ENCODE measurements around the gene CACNA1C.
"Not testable (repeated sequence)": the region's sequence is repeated elsewhere in the genome, so short reads cannot be mapped to it uniquely, and the experiment has no call there.

CACNA1C gene

DNA sequence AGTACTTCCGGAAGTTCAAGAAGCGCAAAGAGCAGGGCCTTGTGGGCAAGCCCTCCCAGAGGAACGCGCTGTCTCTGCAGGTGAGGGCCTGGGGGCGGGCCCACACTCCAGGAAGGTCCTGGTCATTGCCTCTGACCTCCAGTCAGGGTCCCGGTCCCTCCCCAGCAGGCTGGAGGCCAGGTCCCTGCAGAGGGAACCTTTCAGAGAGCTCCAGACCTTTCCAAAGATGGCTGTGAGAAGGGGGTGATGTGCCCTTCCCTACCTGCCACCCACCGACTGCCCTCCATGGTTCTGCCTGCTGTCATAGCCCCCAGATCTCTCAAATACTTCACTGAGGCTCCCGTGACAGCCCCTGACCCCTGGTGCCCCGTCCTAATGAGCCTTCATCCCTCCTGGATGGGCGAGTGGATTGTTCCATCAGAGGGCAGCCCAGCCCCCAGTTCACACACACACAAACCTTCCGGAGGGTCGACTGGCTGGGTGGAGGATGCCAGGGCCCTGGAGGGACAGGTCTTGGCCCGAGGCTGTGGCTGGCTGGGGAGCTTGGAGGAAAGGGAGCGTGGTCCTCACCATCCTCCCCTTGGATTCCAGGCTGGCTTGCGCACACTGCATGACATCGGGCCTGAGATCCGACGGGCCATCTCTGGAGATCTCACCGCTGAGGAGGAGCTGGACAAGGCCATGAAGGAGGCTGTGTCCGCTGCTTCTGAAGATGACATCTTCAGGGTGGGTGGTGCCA, 624.5 kb downstream of the CACNA1C start:
- no peak for DNase-seq

DNA sequence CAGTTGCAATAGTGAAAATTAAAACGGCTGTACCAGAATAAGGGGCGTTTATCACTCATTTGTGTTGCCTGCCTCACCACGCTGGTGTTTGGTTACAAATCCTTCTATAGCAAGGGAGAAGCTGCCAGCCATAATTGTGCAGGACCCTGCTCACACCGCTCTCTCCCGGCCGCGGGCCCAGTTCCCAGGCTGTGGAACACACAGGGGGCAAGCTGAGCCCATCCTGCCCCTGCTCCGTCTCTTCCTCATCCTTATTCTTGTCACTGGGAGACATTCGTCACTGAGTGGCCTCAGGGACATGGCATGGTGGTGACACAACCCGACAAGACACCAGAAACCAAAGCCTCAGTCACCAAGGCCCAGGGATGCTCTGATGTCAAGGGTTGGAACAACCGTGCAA, 625.6 kb downstream of the CACNA1C start:
- no peak for DNase-seq

DNA sequence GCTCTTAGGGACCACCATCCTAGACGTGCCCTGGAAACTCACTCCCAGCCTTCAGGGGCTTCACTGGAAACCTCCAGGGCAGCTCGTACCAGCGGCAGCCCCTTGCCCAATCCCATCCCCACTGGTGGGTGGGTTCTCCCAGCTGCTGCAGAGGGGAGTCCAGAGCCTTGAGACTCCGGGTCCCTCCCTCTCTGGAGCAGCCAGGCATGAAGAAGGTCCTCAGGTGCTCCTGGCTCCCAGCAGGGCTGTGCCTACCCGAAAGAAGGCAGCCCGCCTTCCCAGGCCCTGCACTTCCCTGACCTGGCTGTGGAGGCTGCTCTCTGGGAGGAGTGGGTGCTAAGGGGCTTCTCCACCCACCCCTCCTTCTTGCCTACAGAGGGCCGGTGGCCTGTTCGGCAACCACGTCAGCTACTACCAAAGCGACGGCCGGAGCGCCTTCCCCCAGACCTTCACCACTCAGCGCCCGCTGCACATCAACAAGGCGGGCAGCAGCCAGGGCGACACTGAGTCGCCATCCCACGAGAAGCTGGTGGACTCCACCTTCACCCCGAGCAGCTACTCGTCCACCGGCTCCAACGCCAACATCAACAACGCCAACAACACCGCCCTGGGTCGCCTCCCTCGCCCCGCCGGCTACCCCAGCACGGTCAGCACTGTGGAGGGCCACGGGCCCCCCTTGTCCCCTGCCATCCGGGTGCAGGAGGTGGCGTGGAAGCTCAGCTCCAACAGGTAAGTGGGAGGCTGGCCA, 626.5 kb downstream of the CACNA1C start:
- no peak for DNase-seq

DNA sequence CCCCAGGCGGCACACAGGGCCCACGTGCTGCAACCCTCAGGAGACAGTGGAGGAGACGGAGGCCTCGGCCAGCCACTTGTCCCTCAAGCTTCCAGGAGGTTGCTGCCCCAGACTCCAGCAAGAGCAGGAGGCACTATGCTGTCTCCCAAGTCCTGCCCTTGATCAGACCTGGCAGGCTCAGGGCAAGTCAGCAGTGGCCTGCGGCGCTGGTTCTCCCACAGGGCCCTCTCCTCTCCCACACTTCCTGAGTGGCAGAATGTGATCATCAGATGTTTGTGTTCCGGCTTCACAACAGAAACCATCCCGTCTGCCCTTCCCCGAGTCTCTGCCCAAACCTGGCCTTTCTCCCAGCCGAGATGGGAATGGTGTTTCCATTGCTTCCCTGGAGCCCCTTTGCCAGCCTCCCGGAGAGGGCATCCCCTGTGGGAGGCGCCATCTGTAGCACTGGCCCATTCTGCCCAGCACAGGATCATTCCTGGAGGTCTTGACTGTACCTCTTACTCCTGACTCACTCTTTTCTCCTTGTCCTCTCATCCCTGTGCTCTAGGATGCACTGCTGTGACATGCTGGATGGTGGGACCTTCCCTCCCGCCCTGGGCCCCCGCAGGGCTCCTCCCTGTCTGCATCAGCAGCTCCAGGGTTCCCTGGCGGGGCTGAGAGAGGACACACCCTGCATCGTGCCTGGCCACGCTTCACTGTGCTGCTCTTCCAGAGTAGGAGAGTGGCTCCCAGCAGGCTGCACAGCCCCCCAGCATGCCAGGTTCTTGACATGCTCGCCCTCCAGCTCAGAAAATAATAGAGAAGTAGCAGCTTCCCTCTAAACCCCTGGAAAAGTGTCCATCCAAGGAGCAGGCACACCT, 627.3 kb downstream of the CACNA1C start:
- no peak for DNase-seq

DNA sequence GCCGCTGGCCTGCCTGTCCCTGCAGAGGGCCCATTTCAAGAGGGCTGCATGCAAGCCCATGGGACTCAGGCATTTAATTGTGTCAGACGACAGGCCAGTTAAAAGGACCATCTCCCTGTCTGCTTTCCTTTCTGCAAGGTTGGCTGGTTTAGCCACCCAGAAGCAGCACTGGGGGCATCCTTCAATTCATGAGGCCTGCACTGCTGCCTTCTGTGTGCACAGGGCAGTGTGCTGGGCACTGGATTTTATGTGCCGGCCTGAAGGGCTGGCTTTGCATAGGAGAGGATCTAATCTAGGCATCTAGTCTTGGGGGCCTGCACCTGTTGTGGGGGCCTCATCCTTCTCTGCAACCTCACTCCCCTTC, 627.9 kb downstream of the CACNA1C start:
- DNase-seq, result no peak

DNA sequence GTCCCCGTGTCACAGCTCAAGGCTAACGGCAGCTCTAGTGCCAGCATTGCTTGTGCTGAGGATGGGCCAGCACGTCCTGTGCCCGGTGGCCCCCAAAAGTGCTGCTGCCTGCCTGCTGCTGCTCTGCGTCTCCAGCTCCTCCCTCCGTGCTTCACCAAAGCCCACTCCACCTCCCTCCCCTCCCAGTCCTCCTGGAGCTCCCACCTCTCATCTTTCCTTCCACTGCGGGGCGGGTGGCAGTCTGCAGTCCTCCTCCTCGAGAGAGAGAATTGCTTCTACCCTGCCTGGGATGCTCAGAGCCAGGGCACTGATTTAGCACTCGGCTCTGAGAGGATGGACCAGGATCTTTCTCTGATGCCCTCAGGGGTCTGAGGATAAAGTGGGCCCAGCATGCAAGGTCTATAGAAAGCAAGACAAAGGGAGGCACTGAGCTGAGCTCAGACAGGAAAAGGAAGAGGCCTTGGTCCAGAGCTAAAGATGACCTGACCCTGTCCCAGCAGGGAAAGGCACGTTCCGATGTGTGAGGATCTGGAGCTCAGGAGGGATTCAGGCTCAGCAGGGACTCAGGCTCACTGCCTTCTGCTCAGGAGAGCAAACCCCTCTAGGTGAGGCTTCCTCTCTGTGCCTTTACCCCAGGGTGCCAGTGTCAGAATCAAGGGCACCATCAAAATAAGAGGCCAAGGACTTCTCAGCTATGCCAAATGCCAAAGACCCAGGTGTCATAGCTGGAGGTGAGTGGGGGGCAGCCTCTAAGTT, 628.8 kb downstream of the CACNA1C start:
- DNase-seq, result no peak

DNA sequence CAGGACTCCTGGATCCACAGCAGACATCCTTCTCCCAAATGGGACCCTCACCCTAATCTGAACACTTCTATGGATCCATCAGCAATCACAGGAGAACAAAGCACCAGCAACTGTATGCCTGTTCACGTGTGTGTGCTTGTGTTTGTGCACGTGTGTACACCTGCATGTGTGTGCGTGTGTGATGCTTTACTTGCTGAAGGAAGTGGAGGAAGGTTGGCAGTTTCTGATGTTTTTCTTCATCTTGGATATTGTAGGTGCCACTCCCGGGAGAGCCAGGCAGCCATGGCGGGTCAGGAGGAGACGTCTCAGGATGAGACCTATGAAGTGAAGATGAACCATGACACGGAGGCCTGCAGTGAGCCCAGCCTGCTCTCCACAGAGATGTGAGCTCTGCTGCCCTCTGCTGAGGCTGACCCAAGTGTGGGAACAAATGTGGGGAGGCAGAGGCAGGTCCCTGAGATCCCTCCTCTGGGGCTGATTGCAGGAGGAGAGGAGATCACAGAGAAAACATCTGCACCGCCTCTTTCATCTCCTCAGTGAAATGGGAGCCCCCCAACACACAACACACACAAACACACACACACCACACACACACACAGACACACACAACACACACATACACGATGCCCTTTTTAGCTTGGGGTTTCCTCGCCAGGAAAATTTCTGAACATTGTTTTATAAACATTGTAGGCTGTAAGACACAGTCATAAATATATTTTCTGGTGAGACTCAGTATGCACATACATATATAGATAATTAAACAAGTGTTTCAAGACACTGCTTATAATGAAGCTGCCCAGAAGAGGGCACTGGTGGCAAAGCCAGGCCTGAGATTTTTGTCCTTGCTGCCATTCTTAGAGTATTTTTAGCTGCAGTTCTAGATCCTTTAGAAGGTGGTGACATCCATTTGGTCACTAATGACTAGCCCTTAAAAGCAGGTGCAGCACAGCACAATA, 629.8 kb downstream of the CACNA1C start:
- DNase-seq, result no peak

DNA sequence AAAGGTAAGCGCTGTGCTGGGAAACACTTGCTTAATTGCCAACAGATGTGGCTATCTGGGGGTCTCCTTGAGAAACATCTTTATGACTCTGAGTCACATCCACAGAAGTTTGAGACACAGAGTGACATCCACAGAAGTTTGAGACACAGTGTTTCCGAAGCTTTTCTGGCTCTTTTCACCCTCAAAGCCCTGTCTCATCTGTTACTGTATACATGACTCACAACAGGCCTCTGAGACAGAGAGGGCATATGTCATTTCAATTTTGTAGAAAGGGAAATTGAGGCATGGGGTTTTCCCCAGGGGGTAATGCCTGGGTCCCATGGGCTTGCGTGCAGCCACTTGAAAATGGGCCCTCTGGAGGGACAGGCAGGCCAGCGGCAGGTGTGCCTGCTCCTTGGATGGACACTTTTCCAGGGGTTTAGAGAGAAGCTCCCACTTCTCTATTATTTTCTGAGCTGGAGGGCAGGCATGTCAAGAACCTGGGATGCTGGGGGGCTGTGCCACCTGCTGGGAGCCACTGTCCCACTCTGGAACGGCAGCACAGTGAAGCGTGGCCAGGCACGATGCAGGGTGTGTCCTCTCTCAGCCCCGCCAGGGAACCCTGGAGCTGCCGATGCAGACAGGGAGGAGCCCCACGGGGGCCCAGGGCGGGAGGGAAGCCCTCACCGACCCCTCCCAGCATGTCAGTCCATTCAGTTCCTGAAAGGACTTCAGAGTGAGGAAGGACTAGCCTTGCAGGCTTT, 630.7 kb downstream of the CACNA1C start:
- no peak for DNase-seq

DNA sequence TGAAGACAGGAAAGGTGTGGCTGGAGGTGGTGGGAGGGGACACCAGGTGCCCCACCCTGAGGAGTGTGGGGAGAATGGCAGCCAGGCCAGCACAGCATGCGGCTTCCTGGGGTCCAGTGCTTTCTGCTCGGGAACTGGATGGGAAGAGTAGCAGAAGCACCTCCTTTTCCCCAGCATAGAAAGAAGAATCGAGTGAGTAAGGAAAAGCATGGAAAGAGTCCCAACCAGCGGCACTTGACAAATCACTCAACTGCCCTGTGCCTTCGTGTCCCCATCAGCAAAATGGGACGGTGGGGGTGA, 631.2 kb downstream of the CACNA1C start:
- not testable (repeated sequence) for DNase-seq

DNA sequence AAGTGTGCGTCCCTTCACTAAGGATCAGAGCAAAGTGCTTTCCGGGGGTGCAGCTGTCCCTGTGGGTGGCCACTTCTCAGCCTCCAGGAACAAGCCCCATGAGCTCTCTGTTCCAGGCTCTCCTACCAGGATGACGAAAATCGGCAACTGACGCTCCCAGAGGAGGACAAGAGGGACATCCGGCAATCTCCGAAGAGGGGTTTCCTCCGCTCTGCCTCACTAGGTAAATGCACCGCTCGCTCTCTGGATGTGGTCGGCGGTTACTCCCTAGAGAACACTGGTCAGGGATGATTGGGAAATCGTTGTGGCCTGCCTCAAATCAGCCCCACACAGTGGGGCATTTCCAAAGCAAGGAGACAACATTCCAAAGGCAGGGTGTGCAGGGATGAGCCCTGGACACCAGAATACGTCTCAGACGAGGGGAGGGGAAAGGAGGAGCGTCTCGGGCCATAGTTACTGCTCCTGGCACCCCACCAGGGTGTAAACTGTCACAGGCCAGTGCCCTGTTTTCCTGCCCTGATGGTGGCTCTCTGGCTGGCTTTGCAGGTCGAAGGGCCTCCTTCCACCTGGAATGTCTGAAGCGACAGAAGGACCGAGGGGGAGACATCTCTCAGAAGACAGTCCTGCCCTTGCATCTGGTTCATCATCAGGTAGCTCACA, 633.0 kb downstream of the CACNA1C start:
- not testable (repeated sequence) for DNase-seq

DNA sequence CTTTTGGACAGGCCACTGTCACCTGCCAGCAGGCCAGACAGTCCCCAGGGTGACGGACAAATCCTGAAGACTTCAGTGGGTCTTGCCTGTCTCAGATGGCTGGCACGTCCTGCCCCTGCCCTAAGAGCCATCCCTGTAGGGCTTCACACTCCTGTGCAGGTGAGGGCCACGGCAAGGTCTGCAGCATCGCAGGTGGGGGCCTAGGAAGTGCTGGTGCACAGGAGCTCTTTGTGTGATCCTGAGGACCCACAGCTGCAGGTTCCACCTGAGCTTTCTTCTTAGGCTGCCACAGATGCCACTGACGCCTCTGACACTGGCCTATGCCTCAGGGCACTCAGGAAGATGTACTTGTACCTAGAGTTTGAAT, 633.5 kb downstream of the CACNA1C start:
- no peak for DNase-seq

DNA sequence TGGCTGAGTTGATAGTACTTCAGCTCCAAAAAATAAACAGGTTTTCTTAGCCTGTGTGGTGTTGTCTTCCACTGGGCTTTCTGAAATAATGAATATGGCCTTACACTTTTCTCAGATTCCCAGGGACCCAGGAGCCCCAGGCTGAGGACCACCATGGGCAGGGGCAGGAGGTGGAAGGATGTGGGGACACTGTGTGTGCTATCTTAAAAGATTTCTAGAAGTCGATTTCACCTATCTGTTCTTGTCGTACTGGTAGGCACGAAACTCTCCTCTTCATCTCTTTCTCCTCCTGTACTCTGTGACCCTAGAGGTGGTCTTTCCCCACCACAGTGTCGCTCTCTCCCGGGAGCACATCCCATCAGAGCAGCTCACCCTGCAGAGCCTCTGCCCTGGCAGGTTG, 634.3 kb downstream of the CACNA1C start:
- DNase-seq, result no peak

DNA sequence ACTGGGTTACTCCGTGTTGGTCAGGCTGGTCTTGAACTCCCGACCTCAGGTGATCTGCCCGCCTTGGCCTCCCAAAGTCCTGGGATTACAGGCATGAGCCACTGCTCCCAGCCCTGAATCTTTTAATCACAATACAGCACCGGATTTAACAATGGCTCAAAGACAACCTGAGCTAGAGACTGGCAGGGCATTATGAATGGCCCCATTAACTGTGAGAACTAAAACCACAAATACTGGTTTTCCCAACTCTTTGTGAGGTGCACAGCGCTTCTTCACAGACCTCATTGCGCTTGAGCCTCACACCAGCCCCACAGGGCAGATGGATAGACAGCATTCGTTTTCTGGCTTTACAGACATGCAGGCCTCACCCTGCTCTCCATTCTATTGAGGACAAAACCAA, 634.9 kb downstream of the CACNA1C start:
- no peak for DNase-seq

DNA sequence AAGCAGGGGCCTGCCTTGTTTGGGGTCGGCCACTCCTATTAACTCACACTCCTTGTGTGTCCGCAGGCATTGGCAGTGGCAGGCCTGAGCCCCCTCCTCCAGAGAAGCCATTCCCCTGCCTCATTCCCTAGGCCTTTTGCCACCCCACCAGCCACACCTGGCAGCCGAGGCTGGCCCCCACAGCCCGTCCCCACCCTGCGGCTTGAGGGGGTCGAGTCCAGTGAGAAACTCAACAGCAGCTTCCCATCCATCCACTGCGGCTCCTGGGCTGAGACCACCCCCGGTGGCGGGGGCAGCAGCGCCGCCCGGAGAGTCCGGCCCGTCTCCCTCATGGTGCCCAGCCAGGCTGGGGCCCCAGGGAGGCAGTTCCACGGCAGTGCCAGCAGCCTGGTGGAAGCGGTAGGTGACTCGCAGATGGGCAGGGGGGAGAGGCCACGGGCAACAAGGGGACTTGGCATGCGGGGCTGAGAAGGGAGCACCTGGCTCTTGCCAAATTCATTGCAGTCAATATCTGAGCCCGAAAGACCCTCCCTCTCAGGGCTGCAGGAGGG, 635.7 kb downstream of the CACNA1C start:
- DNase-seq, result no peak

DNA sequence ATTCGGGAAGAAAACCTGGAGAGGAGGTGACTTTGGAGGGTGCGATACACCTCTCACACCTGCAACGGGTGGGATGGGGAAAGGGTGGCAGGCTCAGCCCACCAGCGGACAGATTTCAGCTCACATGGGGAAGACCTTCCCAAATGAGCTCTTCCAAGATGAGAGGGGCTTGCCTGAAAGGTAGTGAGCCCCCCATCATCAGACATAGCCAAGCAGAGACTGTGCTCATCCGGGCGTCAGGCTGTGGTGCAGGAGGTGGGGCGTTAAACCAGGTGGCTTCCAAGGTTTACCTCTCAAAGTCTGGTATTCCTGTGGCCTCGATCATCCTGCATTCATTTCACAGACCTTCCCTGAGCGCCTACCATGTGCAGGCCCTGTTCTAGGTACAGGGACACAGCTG, 636.6 kb downstream of the CACNA1C start:
- no peak for DNase-seq

DNA sequence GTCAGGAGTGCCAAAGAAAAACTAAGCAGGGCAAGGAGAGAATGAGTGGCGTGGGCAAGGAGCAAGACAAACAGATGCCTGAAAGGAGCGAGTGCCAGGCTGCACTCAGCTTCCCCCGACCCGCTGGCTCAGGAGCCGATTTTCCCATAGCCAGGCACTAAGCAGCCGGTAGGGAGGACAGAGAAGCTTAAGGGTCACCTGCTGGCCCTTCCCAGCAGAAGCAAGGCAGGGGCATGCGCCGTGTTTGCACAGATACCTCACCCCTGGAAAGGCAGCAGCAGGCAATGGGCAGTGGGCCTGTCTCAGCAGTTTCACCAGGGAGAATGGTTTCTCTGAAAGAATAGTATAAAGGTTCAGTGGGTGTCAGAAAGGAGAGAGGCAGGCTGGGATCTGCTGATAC, 637.1 kb downstream of the CACNA1C start:
- DNase-seq, result no peak

DNA sequence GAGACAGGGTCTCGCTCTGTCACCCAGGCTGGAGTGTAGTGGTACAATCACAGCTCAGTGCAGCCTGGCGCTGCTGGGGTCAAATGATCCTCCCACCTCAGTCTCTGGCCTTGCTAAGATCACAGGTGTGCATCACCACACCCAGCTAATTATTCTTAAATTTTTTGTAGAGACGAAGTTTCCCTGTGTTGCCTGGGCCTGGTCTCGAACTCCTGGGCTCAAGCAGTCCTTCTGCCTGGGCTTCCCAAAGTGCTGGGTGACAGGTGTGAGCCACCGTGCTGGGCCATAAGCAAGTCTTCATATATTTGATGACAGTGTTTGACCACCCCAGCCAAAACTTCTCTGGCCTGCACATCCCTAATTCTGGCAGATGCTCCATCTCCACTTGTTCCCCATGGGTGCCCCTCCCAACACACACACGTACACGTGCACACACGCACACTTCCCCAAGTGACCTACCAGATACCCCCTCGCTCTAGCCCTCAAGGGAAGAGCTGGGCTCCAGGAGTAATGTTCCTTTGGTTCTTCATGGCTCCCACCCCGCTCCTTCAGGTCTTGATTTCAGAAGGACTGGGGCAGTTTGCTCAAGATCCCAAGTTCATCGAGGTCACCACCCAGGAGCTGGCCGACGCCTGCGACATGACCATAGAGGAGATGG, 637.7 kb downstream of the CACNA1C start:
- no peak for DNase-seq

DNA sequence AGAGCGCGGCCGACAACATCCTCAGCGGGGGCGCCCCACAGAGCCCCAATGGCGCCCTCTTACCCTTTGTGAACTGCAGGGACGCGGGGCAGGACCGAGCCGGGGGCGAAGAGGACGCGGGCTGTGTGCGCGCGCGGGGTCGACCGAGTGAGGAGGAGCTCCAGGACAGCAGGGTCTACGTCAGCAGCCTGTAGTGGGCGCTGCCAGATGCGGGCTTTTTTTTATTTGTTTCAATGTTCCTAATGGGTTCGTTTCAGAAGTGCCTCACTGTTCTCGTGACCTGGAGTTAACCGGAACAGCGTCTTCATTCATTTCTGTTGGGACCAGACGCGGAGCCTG, 638.2 kb downstream of the CACNA1C start:
- DNase-seq, result no peak

DNA sequence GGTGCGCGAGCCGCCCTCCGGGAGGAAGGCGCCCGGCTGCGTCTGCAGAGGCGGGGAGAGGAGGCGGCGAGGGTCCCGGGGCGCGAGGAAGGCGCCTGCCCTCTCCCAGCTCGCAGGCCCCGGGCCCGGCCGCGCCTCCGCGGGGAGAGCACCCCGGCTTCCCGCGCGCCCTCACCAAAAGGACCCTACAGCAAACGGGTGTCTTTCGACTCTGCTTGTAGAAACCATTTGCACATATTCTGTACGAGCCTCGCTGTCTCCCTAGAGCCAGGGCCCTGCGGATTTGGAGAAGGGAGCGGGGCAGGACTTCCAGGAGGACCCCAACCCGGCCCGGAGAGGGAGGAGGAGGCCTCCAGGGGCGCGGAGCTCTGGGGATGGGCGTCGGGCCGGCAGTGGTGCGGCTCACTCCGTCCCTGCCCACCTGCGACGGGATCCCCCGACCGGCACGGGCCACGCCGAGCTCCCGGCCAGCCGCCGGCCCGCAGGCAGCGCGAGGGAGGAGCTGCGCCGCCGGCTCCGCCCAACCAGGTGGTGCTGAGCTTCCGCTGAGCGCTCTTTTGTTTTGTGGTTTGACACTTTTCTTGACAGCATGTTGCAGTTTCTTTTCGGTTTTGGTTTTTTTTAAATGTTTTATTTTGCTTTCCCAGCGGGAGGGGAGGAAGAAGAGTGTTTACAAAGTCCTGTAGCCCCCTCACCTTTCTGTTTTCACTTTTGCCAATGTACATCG, 638.7 kb downstream of the CACNA1C start:
- no peak for DNase-seq
